ENCODE measurements around the gene FFAR2.

GRCh38 chr19:35416331-35416730 is 31.7 kb upstream of the FFAR2 start:
- TF ChIP-seq CTCF (IDR thresholded peaks at IDR 0.05) (no peak), POLR2A (IDR thresholded peaks at IDR 0.05) (no peak), POLR2AphosphoS5 (IDR thresholded peaks at IDR 0.05) (no peak)

All from suprapubic skin (tissue), 4 donors.